GM18873 (cell line): Measurements from ENCODE around the gene CHN2.

Experiments used
- ATAC-seq: cut with Tn5 transposase; IDR thresholded peaks from one replicate; pipeline ENCODE4 v1.9.1; 2021; ENCODE audit warnings: mild to moderate bottlenecking, moderate library complexity, moderate number of reproducible peaks; ENCODE audit not compliant: unreplicated experiment, low FRiP score

Gene CHN2

GRCh38 chr7:29381206-29382094 is 186.9 kb downstream of the CHN2 start:
- ATAC-seq = no peak

- ATAC-seq = no peak
These were observed 189.7 kb downstream of the CHN2 start for GRCh38 chr7:29384277-29384676.

DNA sequence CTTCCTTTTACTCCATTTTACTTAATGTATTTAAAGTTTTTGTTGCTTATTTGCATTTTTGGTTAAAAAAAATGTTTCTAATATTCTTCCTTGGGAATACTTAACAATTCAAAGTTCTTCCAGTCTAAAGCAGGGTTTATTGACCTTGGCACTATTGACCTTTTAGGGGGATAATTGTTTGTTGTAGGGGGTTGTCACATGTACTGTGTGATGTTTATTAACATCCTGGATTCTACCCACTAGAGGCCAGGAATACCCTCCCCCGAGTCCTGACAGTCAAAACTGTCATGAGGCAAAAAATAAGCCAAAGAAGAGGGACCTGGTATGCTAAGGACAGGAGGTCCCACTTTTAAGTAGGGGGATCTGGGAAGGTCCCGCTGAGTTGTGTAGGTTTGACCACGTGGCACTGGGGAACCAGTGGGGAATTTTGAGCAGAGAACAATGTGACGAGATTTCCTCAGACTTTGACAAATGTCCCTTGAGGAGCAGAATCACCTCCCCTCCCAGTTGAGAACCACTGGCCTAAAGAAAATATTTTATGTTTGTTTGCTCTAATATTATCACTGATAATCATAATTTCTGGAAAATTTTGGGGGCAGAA is 190.7 kb downstream of the CHN2 start:
- ATAC-seq = no peak

GRCh38 chr7:29386196-29386765 is 191.7 kb downstream of the CHN2 start:
- ATAC-seq = no peak

DNA sequence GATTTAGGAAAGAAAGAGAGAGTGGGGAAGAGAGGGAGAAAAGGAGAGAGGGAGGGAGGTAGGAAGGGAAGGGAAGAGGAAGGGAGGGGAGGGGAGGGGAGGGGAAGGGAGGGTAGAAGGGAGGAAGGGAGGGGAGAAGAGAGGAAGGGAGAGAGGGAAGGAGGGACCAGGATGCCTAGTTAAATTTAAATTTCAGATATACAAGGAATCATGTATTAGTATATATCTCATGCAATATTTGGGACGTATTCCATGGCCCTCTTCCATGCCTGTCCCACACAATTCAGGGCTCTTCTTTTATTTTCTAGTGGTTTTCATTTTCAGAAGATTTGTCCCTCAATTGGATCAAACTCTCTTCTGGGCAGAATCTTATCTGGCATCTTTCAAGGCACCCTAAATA is 196.7 kb downstream of the CHN2 start:
- no peak for ATAC-seq

GRCh38 chr7:29394321-29394720 is 199.7 kb downstream of the CHN2 start:
- no peak for ATAC-seq

DNA sequence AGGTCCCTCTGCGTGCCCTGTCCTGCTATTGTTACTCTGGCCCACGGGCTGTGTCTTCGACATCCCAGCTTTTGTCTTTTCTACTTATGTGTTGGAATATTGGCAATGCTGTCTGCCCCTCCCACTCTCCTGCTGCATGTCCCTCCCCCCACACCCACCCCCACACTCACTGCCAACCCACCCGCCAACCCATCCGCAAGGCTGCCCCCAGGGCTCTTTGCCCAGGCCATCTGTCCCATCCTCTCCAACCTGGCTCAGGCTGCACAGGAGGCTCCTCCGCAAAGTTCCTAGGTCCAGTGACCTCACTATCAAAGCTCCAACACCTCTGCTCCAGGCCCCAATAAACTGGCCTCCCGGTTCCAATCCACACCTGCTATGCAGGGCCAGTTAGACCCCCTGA is 202.0 kb downstream of the CHN2 start:
- ATAC-seq = no peak

- ATAC-seq = no peak
These were observed 202.8 kb downstream of the CHN2 start for GRCh38 chr7:29397398-29397797.

GRCh38 chr7:29398011-29398410 is 203.4 kb downstream of the CHN2 start:
- no peak for ATAC-seq

DNA sequence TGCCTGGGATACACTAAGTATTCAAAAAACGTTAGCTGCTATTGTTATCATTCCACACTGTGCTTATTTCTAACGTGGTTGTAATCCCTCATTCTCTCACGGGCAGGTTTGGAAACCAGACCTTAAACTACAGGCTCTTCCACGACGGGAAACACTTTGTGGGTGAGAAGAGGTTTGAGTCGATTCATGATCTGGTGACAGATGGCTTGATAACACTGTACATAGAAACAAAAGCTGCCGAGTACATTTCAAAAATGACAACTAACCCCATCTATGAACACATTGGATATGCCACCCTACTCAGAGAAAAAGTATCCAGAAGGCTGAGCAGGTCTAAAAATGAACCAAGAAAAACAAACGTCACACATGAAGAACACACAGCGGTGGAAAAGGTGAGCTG is 205.9 kb downstream of the CHN2 start:
- ATAC-seq = no peak

GRCh38 chr7:29401769-29402168 is 207.2 kb downstream of the CHN2 start:
- no peak for ATAC-seq

GRCh38 chr7:29405891-29406290 is 211.3 kb downstream of the CHN2 start:
- no peak for ATAC-seq

DNA sequence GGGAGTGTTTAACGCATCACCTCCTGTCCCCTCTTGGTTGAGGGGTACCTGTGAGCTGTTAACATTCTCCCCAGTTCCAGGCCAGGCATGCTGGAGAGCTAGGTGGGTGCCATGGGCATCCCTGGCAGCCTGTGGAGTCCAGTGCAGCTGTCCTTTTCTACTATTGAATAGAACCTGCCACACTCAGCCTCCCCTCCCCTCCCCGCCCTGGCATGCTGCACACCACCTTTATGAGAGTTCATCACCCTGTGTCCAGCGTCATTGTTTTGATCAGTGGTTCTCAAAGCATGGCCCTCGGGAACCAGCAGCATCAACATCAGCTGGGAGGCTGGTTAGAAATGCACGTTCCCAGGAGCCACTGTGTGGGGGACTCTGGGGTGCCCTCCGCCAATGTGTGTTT is 211.8 kb downstream of the CHN2 start:
- ATAC-seq = no peak

GRCh38 chr7:29408841-29409243 is 214.3 kb downstream of the CHN2 start:
- no peak for ATAC-seq

DNA sequence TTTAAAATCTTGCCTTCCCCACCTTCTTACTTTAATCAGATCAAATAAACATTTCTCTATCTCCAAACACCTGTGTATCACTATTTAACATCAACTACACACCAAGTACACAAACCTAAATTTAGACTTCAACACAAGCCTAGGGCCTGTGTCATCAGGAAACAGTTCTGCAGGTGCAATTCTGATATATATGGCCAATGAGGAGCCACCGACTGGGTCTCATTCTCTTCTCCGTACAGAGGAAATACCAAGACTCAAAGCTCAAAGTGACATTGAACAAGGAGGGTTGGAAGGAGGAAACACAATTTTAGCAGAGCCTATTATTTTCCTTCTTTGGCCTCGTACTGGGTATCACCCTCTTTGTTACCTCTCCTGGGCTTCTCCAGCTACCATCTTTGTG is 216.4 kb downstream of the CHN2 start:
- ATAC-seq = no peak

DNA sequence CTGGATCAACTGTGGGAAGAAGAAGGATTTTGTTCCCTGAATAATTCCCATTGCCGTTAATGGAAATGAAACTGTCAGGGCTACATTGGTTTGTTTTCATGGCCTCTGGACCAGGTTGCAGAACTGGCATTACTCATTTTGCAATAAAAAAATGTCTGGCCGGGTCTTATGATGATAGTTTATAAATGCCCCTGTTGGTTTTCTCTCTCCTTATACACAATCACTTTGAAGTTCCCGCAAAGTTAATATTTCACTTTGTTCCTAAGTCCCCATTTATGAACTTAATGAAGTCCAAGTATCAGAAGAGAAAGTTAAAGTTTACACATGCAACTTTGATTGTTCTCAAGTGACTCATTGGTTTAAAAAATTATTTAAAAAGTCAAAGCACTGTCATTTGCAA is 218.3 kb downstream of the CHN2 start:
- ATAC-seq = no peak

DNA sequence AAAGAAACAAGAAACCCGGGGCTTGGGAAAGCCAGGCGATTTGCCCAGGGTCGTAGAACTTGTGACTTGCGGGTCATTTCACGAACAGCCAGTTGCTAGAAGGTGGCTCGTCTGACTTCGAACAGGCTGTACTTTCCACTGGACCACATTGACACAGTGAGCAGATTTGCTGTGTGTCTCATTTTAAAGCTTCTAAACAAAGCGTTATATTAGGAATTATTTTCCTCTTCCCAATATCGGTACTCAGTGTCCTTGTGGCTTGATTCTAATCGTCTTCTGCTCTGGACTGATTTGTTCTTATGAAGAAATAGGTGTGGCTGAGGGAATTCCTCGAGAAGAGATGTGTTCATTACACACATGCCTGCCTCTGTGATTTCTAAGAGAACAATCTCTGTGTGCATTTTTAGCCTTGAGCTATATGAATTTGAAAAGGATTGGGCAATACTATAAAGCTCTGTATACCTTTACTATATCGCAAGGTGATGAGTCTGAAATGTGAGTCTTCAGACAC is 219.1 kb downstream of the CHN2 start:
- ATAC-seq = no peak

GRCh38 chr7:29414216-29414615 is 219.6 kb downstream of the CHN2 start:
- ATAC-seq = no peak

GRCh38 chr7:29415215-29415614 is 220.6 kb downstream of the CHN2 start:
- no peak for ATAC-seq

DNA sequence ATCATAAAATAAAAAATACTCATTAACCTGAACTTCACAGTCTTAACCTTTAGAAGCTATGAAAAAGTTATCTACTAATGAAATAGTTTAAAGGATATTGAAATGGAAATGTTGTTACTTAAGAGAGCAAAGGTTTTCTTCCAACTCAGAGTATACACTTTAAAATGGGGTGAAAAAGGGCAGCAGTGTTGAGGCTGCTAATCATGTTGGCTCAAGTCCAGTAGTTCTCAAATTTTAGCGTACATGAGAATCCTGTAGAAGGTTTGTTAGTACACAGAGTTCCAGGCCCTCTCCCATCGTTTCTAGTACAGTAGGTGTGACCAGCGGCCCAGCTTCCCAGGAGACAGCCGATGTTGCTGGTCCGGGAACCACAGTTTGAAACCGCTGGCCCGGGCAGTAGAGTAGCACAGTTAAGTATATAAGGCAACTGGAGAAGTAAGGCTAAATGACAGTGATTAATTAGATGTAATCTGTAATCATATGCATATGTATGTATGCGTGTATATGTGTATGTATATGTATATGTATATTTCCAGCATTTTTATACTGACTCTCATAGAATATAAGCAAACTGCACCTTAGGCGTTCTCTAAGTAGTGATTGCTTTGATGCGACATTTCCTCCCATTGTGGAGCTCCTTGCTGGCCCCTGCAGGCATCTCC is 221.8 kb downstream of the CHN2 start:
- no peak for ATAC-seq

- ATAC-seq = no peak
These were observed 222.3 kb downstream of the CHN2 start for GRCh38 chr7:29416938-29417305.
